ENCODE data around the gene PSMD11. TPM values are rescaled to one million over a fixed set of nuclear protein-coding genes. Genes with fewer than 3 reads are reported as not detected.

Gene PSMD11
- total and polyA plus RNA-seq, 2 of the 13 experiments (the other 11 are each of a cell fraction or from before 2014, with no cell fraction given): 69.8 to 152 TPM

DNA sequence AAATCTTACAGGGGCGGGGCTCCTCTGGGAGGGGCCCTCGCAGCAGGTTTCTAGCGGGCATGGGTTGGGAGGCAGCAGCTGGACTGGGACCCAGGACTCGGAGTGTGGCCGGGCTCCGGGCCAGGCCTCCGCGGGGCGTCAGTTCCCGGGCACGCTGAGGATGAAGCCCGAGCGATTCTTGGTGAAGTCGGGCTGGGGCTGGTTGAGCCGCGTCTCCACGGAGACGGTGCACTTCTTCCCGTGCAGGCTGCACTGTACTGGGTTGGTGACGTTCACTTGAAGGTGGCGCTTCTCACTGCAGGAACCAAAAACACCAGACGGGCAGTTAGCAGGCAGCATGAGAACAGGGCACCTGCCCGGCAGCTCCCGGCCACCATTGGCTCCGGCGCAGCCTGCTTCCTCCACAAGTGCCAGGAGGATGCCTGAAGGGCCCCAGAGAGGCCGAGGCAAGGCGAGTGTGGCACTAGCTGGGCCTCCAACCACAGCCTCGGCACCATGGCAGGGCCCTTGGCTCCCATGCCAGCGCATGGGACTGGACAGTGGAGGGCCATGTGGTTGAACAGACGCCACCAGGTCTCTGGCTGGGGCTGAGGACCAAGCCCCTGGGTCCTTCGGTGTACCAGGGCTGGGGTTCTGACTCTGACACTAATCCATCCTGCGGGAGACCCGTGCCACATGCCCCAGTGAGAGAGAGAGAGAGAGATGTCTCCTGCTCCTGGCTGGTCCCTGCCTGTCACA, 50.5 kb downstream of the PSMD11 start:
- H3K9ac ChIP-seq (ENCODE audit: insufficient read depth, low read depth, low read length): no peak overlapping the region
- H3K27me3 ChIP-seq (ENCODE audit: control insufficient read depth in 1 of 2, insufficient read depth in 2 of 2, low read length in 2 of 2): no peaks in the 10 kb centered on the region
- no peaks in the 10 kb centered on the region for H3K9me3 ChIP-seq (ENCODE audit: low read length)
- intact Hi-C loops (cut with micrococcal nuclease; ENCODE audit: unreplicated experiment): no loop called here
- ATAC-seq (no peak; the same call in 1 of the 3 replicates), FAIRE-seq (no peak), DNase-seq (ENCODE audit: low spot score) (no peak)
- H3K27ac ChIP-seq (ENCODE audit: extremely low read length, insufficient read depth, low read length): no peak overlapping the region
- no peaks in the 10 kb centered on the region for H4K20me1 ChIP-seq (ENCODE audit: insufficient read depth, low read length)
- no peak overlapping the region for H3K4me3 ChIP-seq (replicated peaks in 1 of 3; ENCODE audit: insufficient read depth in 1 of 3, low read depth in 2 of 3, low read length in 3 of 3)
- POLR2A ChIA-PET: no interaction called here
- H3K4me2 ChIP-seq (ENCODE audit: low read depth, low read length): no peak overlapping the region
- CTCF ChIA-PET (ENCODE audit: low intra/inter-chr PET ratio, low total read pairs): no interaction called here
- H3K4me1 ChIP-seq (ENCODE audit: insufficient read depth, low read length): peaks cover 12% of the 10 kb centered on the region; the same call in 1 of the 2 replicates
- no TSS peak for BruUV-seq (replicated peaks)
- H3K36me3 ChIP-seq (replicated peaks in 1 of 2; ENCODE audit: control insufficient read depth in 1 of 2, insufficient read depth in 2 of 2, low read length in 2 of 2): peaks cover 2 to 4% of the 10 kb centered on the region in 2 experiments; a peak in 2 of 5 replicates
- no peak overlapping the region for H2AFZ ChIP-seq (ENCODE audit: low read length)
- TF ChIP-seq ZC3H4 (CRISPR knock-in tag; IDR thresholded peaks at IDR 0.05; ENCODE audit: borderline replicate concordance): no peak
- TF ChIP-seq, protein P1, sequence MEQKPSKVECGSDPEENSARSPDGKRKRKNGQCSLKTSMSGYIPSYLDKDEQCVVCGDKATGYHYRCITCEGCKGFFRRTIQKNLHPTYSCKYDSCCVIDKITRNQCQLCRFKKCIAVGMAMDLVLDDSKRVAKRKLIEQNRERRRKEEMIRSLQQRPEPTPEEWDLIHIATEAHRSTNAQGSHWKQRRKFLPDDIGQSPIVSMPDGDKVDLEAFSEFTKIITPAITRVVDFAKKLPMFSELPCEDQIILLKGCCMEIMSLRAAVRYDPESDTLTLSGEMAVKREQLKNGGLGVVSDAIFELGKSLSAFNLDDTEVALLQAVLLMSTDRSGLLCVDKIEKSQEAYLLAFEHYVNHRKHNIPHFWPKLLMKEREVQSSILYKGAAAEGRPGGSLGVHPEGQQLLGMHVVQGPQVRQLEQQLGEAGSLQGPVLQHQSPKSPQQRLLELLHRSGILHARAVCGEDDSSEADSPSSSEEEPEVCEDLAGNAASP (CRISPR knock-in tag; IDR thresholded peaks at IDR 0.05; ENCODE audit: borderline replicate concordance): no peak
- TF ChIP-seq ZNF790 (CRISPR knock-in tag; IDR thresholded peaks at IDR 0.05; ENCODE audit: borderline replicate concordance): no peak
- in situ Hi-C loops (cut with HindIII; ENCODE audit: extremely low pct_ligation_motif_present, low pct_unique_long_range_greater_than_20kb): no loop called here
- H3K79me2 ChIP-seq (ENCODE audit: insufficient read depth, low read length): no peaks in the 10 kb centered on the region
- WGBS (ENCODE audit: low lambda C conversion rate): 85% methylated on average over 8 of the region's 34 CpGs

DNA sequence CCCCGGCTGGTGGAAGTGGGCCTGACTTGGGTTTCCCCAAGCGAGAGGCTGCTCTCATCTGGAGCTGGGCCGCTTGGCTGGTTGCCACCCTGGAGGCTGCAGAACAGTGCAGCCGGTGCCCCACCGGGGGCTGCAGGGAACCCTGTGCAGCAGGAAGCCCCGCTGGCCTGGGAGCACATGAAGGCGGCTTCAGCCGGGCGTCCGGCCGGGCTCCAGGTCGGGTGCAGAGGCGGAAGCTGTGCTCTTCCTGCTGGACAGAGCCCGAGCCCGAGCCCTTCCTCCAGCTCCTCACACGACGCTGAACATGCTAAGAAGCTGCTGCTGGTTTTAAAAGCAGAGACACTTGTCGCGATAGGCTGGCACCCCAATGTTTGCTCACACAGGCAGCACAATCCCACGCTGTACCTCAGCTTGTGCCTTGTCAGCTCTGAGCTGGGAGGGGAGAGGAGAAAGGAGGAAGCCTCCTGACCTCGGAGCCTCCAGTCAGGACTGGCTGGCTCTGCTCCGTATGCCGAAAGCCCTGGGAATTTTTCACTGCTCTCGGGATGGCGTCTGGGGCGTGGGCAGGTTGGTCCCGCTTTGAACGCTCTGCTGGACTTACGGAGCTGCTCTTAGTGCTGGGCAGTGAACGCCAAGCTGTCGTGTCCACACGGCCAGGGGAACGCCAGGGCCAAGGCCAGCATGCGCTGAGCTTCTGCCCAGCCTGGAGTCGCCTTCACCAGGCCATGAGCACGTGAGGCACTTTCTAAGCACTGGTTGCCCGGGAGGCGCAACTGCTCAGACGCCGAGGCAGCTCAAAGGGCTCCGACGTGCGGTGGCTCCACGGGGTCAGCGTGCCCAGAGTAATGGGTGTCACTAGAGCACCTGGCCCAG, 51.3 kb downstream of the PSMD11 start:
- intact Hi-C loops (cut with micrococcal nuclease; ENCODE audit: unreplicated experiment): no loop called here
- TF ChIP-seq, protein P2, sequence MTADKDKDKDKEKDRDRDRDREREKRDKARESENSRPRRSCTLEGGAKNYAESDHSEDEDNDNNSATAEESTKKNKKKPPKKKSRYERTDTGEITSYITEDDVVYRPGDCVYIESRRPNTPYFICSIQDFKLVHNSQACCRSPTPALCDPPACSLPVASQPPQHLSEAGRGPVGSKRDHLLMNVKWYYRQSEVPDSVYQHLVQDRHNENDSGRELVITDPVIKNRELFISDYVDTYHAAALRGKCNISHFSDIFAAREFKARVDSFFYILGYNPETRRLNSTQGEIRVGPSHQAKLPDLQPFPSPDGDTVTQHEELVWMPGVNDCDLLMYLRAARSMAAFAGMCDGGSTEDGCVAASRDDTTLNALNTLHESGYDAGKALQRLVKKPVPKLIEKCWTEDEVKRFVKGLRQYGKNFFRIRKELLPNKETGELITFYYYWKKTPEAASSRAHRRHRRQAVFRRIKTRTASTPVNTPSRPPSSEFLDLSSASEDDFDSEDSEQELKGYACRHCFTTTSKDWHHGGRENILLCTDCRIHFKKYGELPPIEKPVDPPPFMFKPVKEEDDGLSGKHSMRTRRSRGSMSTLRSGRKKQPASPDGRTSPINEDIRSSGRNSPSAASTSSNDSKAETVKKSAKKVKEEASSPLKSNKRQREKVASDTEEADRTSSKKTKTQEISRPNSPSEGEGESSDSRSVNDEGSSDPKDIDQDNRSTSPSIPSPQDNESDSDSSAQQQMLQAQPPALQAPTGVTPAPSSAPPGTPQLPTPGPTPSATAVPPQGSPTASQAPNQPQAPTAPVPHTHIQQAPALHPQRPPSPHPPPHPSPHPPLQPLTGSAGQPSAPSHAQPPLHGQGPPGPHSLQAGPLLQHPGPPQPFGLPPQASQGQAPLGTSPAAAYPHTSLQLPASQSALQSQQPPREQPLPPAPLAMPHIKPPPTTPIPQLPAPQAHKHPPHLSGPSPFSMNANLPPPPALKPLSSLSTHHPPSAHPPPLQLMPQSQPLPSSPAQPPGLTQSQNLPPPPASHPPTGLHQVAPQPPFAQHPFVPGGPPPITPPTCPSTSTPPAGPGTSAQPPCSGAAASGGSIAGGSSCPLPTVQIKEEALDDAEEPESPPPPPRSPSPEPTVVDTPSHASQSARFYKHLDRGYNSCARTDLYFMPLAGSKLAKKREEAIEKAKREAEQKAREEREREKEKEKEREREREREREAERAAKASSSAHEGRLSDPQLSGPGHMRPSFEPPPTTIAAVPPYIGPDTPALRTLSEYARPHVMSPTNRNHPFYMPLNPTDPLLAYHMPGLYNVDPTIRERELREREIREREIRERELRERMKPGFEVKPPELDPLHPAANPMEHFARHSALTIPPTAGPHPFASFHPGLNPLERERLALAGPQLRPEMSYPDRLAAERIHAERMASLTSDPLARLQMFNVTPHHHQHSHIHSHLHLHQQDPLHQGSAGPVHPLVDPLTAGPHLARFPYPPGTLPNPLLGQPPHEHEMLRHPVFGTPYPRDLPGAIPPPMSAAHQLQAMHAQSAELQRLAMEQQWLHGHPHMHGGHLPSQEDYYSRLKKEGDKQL (CRISPR knock-in tag; IDR thresholded peaks at IDR 0.05; ENCODE audit: low read depth): no peak
- no peak for TF ChIP-seq HHEX (CRISPR knock-in tag; IDR thresholded peaks at IDR 0.05)
- TF ChIP-seq ZNF180 (CRISPR knock-in tag; IDR thresholded peaks at IDR 0.05; ENCODE audit: borderline replicate concordance, low read depth): no peak
- TF ChIP-seq KMT2A (CRISPR knock-in tag; IDR thresholded peaks at IDR 0.05): no peak
- no peak for TF ChIP-seq NFKB2 (CRISPR knock-in tag; IDR thresholded peaks at IDR 0.05; ENCODE audit: borderline replicate concordance)
- 0 out of 2 replicates have a peak, but pooled peaks have one; percentile 15 for TF ChIP-seq ZBTB38 (CRISPR knock-in tag; IDR thresholded peaks at IDR 0.05)

More for the DNA sequence above, 51.3 kb downstream of the PSMD11 start:
- H3K9ac ChIP-seq (ENCODE audit: insufficient read depth, low read depth, low read length): no peak overlapping the region
- no TSS peak for BruUV-seq (replicated peaks)
- DNase-seq (ENCODE audit: low spot score) (no peak), ATAC-seq (no peak; the same call in 2 of the 3 replicates), FAIRE-seq (no peak)
- no peak overlapping the region for H2AFZ ChIP-seq (ENCODE audit: low read length)
- no peaks in the 10 kb centered on the region for H3K9me3 ChIP-seq (ENCODE audit: low read length)
- no peaks in the 10 kb centered on the region for H4K20me1 ChIP-seq (ENCODE audit: insufficient read depth, low read length)
- in situ Hi-C loops (cut with HindIII; ENCODE audit: extremely low pct_ligation_motif_present, low pct_unique_long_range_greater_than_20kb): no loop called here
- 74% methylated on average over 23 of the region's 45 CpGs for WGBS (ENCODE audit: low lambda C conversion rate)
- H3K79me2 ChIP-seq (ENCODE audit: insufficient read depth, low read length): no peaks in the 10 kb centered on the region
- no peaks in the 10 kb centered on the region for H3K36me3 ChIP-seq (replicated peaks in 1 of 2; ENCODE audit: control insufficient read depth in 1 of 2, insufficient read depth in 2 of 2, low read length in 2 of 2)
- no peak overlapping the region for H3K4me3 ChIP-seq (replicated peaks in 1 of 3; ENCODE audit: insufficient read depth in 1 of 3, low read depth in 2 of 3, low read length in 3 of 3)
- H3K4me2 ChIP-seq (ENCODE audit: low read depth, low read length): no peak overlapping the region
- ChIA-PET POLR2A (no interaction called here), CTCF (ENCODE audit: low intra/inter-chr PET ratio, low total read pairs) (no interaction called here)
- 0 out of 2 replicates have a peak, but pooled peaks cover 9% of the 10 kb centered on the region for H3K4me1 ChIP-seq (ENCODE audit: insufficient read depth, low read length)
- no peaks in the 10 kb centered on the region for H3K27me3 ChIP-seq (ENCODE audit: control insufficient read depth in 1 of 2, insufficient read depth in 2 of 2, low read length in 2 of 2)
- H3K27ac ChIP-seq (ENCODE audit: extremely low read length, insufficient read depth, low read length): no peak overlapping the region
